ENCODE measurements around the gene ARHGEF17. TPM values are rescaled to one million over a fixed set of nuclear protein-coding genes. Genes with fewer than 3 reads are reported as not detected.
A peak's percentile ranks its signal among the peaks of the same experiment; 100 is the strongest.

Gene ARHGEF17
- total RNA-seq, 1 experiment from 2014 or later, result 19.9 TPM

GRCh38 chr11:73384531-73384871 is 76.4 kb downstream of the ARHGEF17 start:
- in situ Hi-C loops (cut with HindIII; ENCODE audit: low sequenced_read_pairs), result no loop called here
- no peak for DNase-seq (ENCODE audit: low spot score)

- in situ Hi-C loops (cut with HindIII; ENCODE audit: low sequenced_read_pairs), result no loop called here
- no peak for DNase-seq (ENCODE audit: low spot score)
Measured at GRCh38 chr11:73384872-73385689, 77.0 kb downstream of the ARHGEF17 start.

GRCh38 chr11:73386016-73386415 is 77.9 kb downstream of the ARHGEF17 start:
- in situ Hi-C loops (cut with HindIII; ENCODE audit: low sequenced_read_pairs), result no loop called here

GRCh38 chr11:73386546-73386945 is 78.5 kb downstream of the ARHGEF17 start:
- no peak for DNase-seq (ENCODE audit: low spot score)
- in situ Hi-C loops (cut with HindIII; ENCODE audit: low sequenced_read_pairs), result no loop called here

More at GRCh38 chr11:73386016-73386415, 77.9 kb downstream of the ARHGEF17 start:
- DNase-seq (ENCODE audit: low spot score), result no peak

GRCh38 chr11:73387594-73388264 is 79.7 kb downstream of the ARHGEF17 start:
- DNase-seq (ENCODE audit: low spot score), result peak; percentile 58
- in situ Hi-C loops (cut with HindIII; ENCODE audit: low sequenced_read_pairs), result no loop called here

- in situ Hi-C loops (cut with HindIII; ENCODE audit: low sequenced_read_pairs), result no loop called here
Measured at GRCh38 chr11:73388265-73389133, 80.4 kb downstream of the ARHGEF17 start.

GRCh38 chr11:73389134-73389525 is 81.1 kb downstream of the ARHGEF17 start:
- DNase-seq (ENCODE audit: low spot score), result no peak
- in situ Hi-C loops (cut with HindIII; ENCODE audit: low sequenced_read_pairs), result no loop called here

More at GRCh38 chr11:73388265-73389133, 80.4 kb downstream of the ARHGEF17 start:
- DNase-seq (ENCODE audit: low spot score), result no peak

- DNase-seq (ENCODE audit: low spot score), result no peak
- in situ Hi-C loops (cut with HindIII; ENCODE audit: low sequenced_read_pairs), result no loop called here
Measured at GRCh38 chr11:73389916-73390315, 81.8 kb downstream of the ARHGEF17 start.

GRCh38 chr11:73390601-73391565 is 82.8 kb downstream of the ARHGEF17 start:
- in situ Hi-C loops (cut with HindIII; ENCODE audit: low sequenced_read_pairs), result no loop called here
- no peak for DNase-seq (ENCODE audit: low spot score)

- in situ Hi-C loops (cut with HindIII; ENCODE audit: low sequenced_read_pairs), result no loop called here
Measured at GRCh38 chr11:73391665-73392064, 83.6 kb downstream of the ARHGEF17 start.

GRCh38 chr11:73392108-73393010 is 84.3 kb downstream of the ARHGEF17 start:
- in situ Hi-C loops (cut with HindIII; ENCODE audit: low sequenced_read_pairs), result no loop called here
- no peak for DNase-seq (ENCODE audit: low spot score)

More at GRCh38 chr11:73391665-73392064, 83.6 kb downstream of the ARHGEF17 start:
- DNase-seq (ENCODE audit: low spot score), result no peak

- no peak for DNase-seq (ENCODE audit: low spot score)
- in situ Hi-C loops (cut with HindIII; ENCODE audit: low sequenced_read_pairs), result no loop called here
Measured at GRCh38 chr11:73393011-73393380, 84.9 kb downstream of the ARHGEF17 start.

- in situ Hi-C loops (cut with HindIII; ENCODE audit: low sequenced_read_pairs), result no loop called here
- DNase-seq (ENCODE audit: low spot score), result peak; percentile 86
Measured at GRCh38 chr11:73393479-73394415, 85.7 kb downstream of the ARHGEF17 start.

- DNase-seq (ENCODE audit: low spot score), result no peak
- in situ Hi-C loops (cut with HindIII; ENCODE audit: low sequenced_read_pairs), result no loop called here
Measured at GRCh38 chr11:73394416-73395296, 86.6 kb downstream of the ARHGEF17 start.

- in situ Hi-C loops (cut with HindIII; ENCODE audit: low sequenced_read_pairs), result no loop called here
Measured at GRCh38 chr11:73395297-73396208, 87.5 kb downstream of the ARHGEF17 start.

More at GRCh38 chr11:73395297-73396208, 87.5 kb downstream of the ARHGEF17 start:
- no peak for DNase-seq (ENCODE audit: low spot score)
